NCI-H1417 (cell line): Measurements from ENCODE around the gene DEDD2.
"Not testable (repeated sequence)": the region's sequence is repeated elsewhere in the genome, so short reads cannot be mapped to it uniquely, and the experiment has no call there.

ENCODE experiments used
- DNase-seq, 3 experiments: peaks; one replicate each; lab custom pipeline; 2025; lab: John Stamatoyannopoulos, UW

Gene DEDD2, protein sequence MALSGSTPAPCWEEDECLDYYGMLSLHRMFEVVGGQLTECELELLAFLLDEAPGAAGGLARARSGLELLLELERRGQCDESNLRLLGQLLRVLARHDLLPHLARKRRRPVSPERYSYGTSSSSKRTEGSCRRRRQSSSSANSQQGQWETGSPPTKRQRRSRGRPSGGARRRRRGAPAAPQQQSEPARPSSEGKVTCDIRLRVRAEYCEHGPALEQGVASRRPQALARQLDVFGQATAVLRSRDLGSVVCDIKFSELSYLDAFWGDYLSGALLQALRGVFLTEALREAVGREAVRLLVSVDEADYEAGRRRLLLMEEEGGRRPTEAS

GRCh38 chr19:42217520-42218437, at the start of gene DEDD2:
DEDD2 (minus strand) TSS chr19:42217677; CDS start chr19:42217007, 670 bp downstream.
- peak; percentile 95 to 99 (median 97) for DNase-seq

DNA sequence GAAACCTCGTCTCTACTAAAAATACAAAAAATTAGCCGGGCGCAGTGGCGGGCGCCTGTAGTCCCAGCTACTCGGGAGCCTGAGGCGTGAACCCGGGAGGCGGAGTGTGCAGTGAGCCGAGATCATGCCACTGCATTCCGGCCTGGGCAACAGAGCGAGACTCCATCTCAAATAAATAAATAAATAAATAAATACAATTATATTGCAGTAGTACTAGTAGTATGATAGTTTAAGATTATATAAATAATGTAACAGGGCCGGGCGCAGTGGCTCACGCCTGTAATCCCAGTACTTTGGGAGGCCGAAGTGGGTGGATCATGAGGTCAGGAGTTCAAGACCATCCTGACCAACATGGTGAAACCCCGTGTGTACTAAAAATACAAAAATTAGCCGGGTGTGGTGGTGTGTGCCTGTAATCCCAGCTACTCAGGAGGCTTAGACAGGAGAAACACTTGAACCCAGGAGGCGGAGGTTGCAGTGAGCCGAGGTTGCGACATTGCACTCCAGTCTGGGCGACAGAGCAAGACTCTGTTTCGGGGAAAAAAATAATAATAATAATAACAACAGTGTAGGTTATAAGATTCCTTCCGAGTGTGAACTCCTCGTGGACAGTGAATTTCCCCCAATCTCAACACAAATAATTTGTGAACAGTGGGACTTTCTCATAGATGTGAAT, 49.6 kb upstream of the DEDD2 start:
- not testable (repeated sequence) for DNase-seq

DNA sequence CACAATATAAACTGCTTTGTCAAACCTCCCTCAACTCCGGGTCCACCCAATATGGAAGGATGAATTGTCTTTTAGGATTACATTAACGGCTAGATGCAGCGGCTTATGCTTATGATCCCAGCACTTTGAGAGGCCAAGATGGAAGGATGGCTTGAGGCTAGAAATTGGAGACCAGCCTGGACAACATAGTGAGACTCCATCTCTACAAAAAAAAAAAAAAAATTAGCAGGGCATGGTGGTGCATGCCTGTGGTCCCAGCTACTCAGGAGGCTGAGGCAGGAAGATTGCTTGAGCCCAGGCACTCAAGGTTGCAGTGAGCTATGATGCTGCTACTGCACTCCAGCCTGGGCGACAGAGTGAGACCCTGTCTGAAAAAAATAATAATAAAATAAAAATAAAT, 48.6 kb upstream of the DEDD2 start:
- not testable (repeated sequence) for DNase-seq

DNA sequence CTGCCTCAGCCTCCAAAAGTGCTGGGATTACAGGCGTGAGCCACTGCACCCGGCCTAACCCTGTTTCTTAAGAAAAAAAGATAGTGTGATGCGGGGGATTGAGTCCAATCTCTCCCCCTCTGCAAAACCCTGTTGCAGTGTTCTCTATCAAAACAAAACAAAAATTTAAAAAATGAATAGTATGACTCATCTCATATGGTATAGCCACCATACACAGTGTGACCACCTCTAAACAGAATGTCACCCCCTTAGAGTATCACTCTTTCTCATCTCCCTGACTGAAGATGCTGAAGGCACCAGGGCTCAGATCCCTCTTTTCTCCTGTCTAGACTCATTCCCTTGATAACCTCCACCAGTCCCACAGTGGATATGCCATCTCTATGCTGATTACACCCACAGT, 44.3 kb upstream of the DEDD2 start:
- no peak for DNase-seq

DNA sequence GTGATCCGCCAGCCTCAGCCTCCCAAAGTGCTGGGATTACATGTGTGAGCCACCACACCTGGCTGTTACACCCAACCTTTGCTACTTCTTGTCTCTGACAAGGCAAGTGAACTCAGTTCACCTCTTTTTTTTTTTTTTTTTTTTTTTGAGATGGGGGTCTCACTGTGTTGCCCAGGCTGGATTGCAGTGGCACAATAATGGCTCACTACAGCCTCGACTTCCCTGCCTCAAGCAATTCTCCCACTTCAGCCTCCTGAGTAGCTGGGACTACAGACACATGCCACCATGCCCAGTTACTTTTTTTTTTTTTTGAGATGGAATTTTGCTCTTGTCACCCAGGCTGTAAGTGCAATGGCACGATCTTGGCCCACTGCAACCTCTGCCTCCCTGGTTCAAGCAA, 40.4 kb upstream of the DEDD2 start:
- not testable (repeated sequence) for DNase-seq

GRCh38 chr19:42255766-42256745, 38.6 kb upstream of the DEDD2 start:
- peak; percentile 24 to 67 (median 57) for DNase-seq

GRCh38 chr19:42254850-42255765, 37.6 kb upstream of the DEDD2 start, which contains the start of gene ERF:
ERF (minus strand) TSS chr19:42255128; CDS start chr19:42254999, 129 bp downstream.
- DNase-seq = peak; percentile 78 to 93 (median 84)

GRCh38 chr19:42254089-42254849, 36.8 kb upstream of the DEDD2 start:
- DNase-seq = peak; percentile 56 to 69 (median 61)

- peak in 2 of 3 experiments; percentile 50 to 60 for DNase-seq
These were observed 36.0 kb upstream of the DEDD2 start for GRCh38 chr19:42253245-42254088.

- DNase-seq = peak in 1 of 3 experiments; percentile 38
These were observed 35.1 kb upstream of the DEDD2 start for GRCh38 chr19:42252365-42253244.

DNA sequence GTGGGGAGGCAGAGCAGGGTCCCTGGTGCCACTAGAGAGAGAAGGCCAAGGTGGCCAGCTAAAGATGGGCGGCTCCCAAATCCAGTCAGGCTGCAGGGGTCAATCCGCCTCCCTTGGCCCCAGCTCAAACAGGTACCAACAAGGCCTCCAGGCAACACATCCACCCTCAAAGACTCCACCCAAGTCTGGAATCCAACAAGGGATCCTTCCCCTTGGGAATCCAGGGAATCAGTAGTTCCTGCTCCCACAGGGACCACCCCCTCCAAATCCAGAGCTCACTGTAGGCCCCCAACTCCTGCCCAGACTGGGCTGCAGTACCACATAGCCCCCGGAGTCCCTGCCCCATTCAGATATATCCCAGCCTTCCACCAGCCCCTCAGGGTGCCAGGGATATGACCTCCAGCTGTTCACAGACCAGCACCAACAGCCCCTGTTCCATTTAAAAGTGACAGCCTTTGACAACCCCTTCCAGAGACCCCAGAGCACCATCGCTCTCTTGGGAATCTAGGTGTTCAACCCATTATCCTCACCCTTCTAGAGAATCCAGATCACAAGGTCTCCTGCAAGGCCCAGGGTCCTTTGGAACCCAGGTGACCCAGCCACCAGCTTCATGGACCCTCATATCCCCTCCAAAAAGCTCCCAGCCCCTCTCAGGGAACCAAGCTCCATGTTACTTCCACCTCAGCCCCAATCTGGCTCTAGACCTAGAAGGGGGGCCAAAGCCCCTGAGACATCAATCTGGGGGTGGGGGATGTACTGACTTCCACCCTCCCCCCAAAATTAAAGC, 34.3 kb upstream of the DEDD2 start:
- DNase-seq = no peak

- DNase-seq = no peak
These were observed 33.4 kb upstream of the DEDD2 start for GRCh38 chr19:42250666-42251531.

- no peak for DNase-seq
These were observed 32.7 kb upstream of the DEDD2 start for GRCh38 chr19:42250183-42250665.

DNA sequence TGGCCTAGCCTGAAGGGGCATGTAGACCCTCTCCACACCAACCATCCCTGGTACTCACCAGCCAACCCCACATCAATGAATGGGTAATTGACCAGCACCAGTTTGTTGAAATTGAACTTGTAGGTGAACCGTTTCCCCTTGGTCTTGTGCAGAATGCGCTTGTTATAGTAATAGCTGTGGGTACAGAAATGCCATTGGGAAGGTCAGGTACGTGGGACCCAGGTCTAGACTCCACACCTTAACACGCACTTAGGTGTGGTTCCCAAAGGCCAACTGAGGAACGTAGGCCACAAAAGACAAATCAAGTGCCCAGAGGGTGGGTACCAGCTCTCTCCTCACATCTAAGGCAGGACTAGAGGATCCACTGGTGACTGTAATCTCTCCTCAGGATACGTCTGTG, 32.3 kb upstream of the DEDD2 start:
- DNase-seq = no peak

DNA sequence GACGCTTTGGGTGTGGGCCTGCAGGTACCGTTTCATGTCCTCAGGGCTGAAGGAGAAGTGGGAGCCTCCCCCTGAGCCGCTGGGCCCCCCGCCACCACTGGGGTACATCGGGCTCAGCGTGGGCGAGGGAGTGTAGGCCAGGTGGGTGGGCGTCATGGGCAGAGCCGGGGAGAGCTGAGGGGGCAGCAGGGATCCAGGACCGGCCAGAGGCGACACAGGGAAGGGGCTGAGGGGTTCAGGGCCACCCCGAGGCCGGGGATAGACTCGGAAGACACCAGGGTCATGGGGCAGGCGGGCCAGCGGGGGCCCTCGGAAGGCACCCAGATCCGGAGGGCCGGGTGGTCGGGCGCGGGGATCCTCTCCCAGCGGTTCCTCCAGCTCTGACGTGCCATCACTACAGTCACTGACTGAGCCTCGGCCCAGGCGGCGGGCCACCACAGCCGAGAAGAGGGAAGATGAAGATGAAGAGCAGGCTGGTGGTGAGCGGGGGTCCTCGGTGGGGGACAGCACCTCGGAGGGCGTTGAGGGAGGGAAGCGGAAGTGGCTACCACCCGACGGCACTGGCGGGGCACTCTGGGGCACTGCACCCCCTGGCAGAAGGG, 31.8 kb upstream of the DEDD2 start:
- DNase-seq = no peak
